HG03025 (cell line): ENCODE measurements around the gene LRRIQ1.

Experiments used
- ATAC-seq: cut with Tn5 transposase; IDR thresholded peaks from one replicate; pipeline ENCODE4 v1.9.1; 2021; ENCODE audit warnings: mild to moderate bottlenecking, moderate library complexity; ENCODE audit not compliant: unreplicated experiment, low FRiP score

The LRRIQ1 gene

GRCh38 chr12:85043829-85044228 lies 7.7 kb downstream of the LRRIQ1 start:
- no peak for ATAC-seq

- peak; percentile 75 for ATAC-seq
Measured at GRCh38 chr12:85057370-85057963, 21.3 kb downstream of the LRRIQ1 start.

- ATAC-seq, result no peak
Measured at GRCh38 chr12:85058339-85058738, 22.2 kb downstream of the LRRIQ1 start.

GRCh38 chr12:85059594-85059993 lies 23.4 kb downstream of the LRRIQ1 start:
- no peak for ATAC-seq

- ATAC-seq, result no peak
Measured at GRCh38 chr12:85060916-85061315, 24.8 kb downstream of the LRRIQ1 start.

- ATAC-seq, result no peak
Measured at GRCh38 chr12:85065837-85066482, 29.8 kb downstream of the LRRIQ1 start.

- no peak for ATAC-seq
Measured at GRCh38 chr12:85072826-85073225, 36.7 kb downstream of the LRRIQ1 start.

- ATAC-seq, result peak; percentile 71
Measured at GRCh38 chr12:85076688-85077430, 40.7 kb downstream of the LRRIQ1 start.

- ATAC-seq, result no peak
Measured at GRCh38 chr12:85085066-85085465, 48.9 kb downstream of the LRRIQ1 start.

GRCh38 chr12:85089792-85090191 lies 53.6 kb downstream of the LRRIQ1 start:
- no peak for ATAC-seq

- ATAC-seq, result no peak
Measured at GRCh38 chr12:85092814-85093370, 56.7 kb downstream of the LRRIQ1 start.

GRCh38 chr12:85095501-85095900 lies 59.4 kb downstream of the LRRIQ1 start:
- ATAC-seq, result no peak

GRCh38 chr12:85130646-85131045 lies 94.5 kb downstream of the LRRIQ1 start:
- no peak for ATAC-seq

GRCh38 chr12:85138833-85139232 lies 102.7 kb downstream of the LRRIQ1 start:
- no peak for ATAC-seq

- ATAC-seq, result no peak
Measured at GRCh38 chr12:85147331-85147730, 111.2 kb downstream of the LRRIQ1 start.

- no peak for ATAC-seq
Measured at GRCh38 chr12:85152311-85152729, 116.2 kb downstream of the LRRIQ1 start.

- ATAC-seq, result no peak
Measured at GRCh38 chr12:85155791-85156190, 119.6 kb downstream of the LRRIQ1 start.

GRCh38 chr12:85156569-85156968 lies 120.4 kb downstream of the LRRIQ1 start:
- ATAC-seq, result no peak

- no peak for ATAC-seq
Measured at GRCh38 chr12:85157035-85157603, 121.0 kb downstream of the LRRIQ1 start.

GRCh38 chr12:85163752-85164321 lies 127.7 kb downstream of the LRRIQ1 start:
- no peak for ATAC-seq
